Trophoblast cell (in vitro differentiated cells and primary cell): ENCODE measurements around the gene PPM1G.

ENCODE experiments used
- DNase-seq, 2 donors: peaks; one replicate each; pipeline ENCODE4 v3.0.0-alpha.2; 2016
- H2AFZ ChIP-seq: 2 replicates; pipeline ENCODE4 v1.6.1; 2013; ENCODE audit warnings: low read length, moderate library complexity, mild to moderate bottlenecking; ENCODE audit not compliant: insufficient read depth, poor library complexity
- H2AK5ac ChIP-seq: 2 replicates; pipeline ENCODE4 v1.6.1; 2013; ENCODE audit warnings: mild to moderate bottlenecking, low read length
- H2BK120ac ChIP-seq: 2 replicates; pipeline ENCODE4 v1.6.1; 2013; ENCODE audit warnings: low read length, mild to moderate bottlenecking, moderate library complexity; ENCODE audit not compliant: insufficient read depth, poor library complexity
- H2BK12ac ChIP-seq: 2 replicates; pipeline ENCODE4 v1.6.1; 2013; ENCODE audit warnings: mild to moderate bottlenecking, low read length, moderate library complexity
- H2BK5ac ChIP-seq: 2 replicates; pipeline ENCODE4 v1.6.1; 2013; ENCODE audit warnings: low read length, low read depth, moderate library complexity, mild to moderate bottlenecking; ENCODE audit not compliant: poor library complexity
- H3K14ac ChIP-seq: 2 replicates; pipeline ENCODE4 v1.6.1; 2013; ENCODE audit warnings: mild to moderate bottlenecking, low read length
- H3K18ac ChIP-seq: 2 replicates; pipeline ENCODE4 v1.6.1; 2013; ENCODE audit warnings: mild to moderate bottlenecking, low read length
- H3K23ac ChIP-seq: 2 replicates; pipeline ENCODE4 v1.6.1; 2013; ENCODE audit warnings: low read length
- H3K27ac ChIP-seq: 2 replicates; pipeline ENCODE4 v1.5.1; 2013; ENCODE audit warnings: low read depth, mild to moderate bottlenecking, inconsistent platforms, low read length, moderate library complexity
- H3K27me3 ChIP-seq: 2 replicates; pipeline ENCODE4 v1.6.1; 2013; ENCODE audit warnings: inconsistent platforms, mild to moderate bottlenecking, low read length, moderate library complexity; ENCODE audit not compliant: insufficient read depth
- H3K36me3 ChIP-seq, 2 experiments: 1 replicate in 1 of 2; 2 replicates in 1 of 2; pipeline ENCODE4 v1.6.1; 2013; ENCODE audit warnings: low read length in 2 of 2, mild to moderate bottlenecking in 2 of 2, moderate library complexity in 1 of 2; ENCODE audit not compliant: insufficient read depth in 2 of 2, control insufficient read depth in 1 of 2
- H3K4ac ChIP-seq: 2 replicates; pipeline ENCODE4 v1.6.1; 2013; ENCODE audit warnings: low read depth, mild to moderate bottlenecking, low read length, moderate library complexity
- H3K4me1 ChIP-seq, 2 experiments: 1 replicate in 1 of 2; 2 replicates in 1 of 2; pipeline ENCODE4 v1.6.1; 2013; ENCODE audit warnings: low read length in 2 of 2, mild to moderate bottlenecking in 2 of 2, moderate library complexity in 1 of 2; ENCODE audit not compliant: insufficient read depth in 2 of 2, control insufficient read depth in 1 of 2
- H3K4me2 ChIP-seq: 2 replicates; pipeline ENCODE4 v1.6.1; 2013; ENCODE audit warnings: inconsistent platforms, mild to moderate bottlenecking, low read length, moderate library complexity
- H3K4me3 ChIP-seq: 2 replicates; pipeline ENCODE4 v1.5.1; 2013; ENCODE audit warnings: mild to moderate bottlenecking, low read depth, low read length, inconsistent platforms
- H3K79me1 ChIP-seq: one replicate; pipeline ENCODE4 v1.6.1; 2013; ENCODE audit warnings: low read length
- H3K79me2 ChIP-seq: 2 replicates; pipeline ENCODE4 v1.6.1; 2013; ENCODE audit warnings: low read length, mild to moderate bottlenecking; ENCODE audit not compliant: control insufficient read depth, insufficient read depth, poor library complexity
- H3K9ac ChIP-seq: 2 replicates; pipeline ENCODE4 v1.6.1; 2013; ENCODE audit warnings: mild to moderate bottlenecking, low read length
- H3K9me3 ChIP-seq: 2 replicates; pipeline ENCODE4 v1.6.1; 2013; ENCODE audit warnings: low read depth, mild to moderate bottlenecking, control low read depth, inconsistent platforms, low read length; ENCODE audit not compliant: insufficient read depth
- H4K12ac ChIP-seq: 2 replicates; pipeline ENCODE4 v1.6.1; 2013; ENCODE audit warnings: low read depth, mild to moderate bottlenecking, low read length, moderate library complexity
- H4K8ac ChIP-seq: 2 replicates; pipeline ENCODE4 v1.6.1; 2013; ENCODE audit warnings: low read depth, mild to moderate bottlenecking, low read length, moderate library complexity
- H4K91ac ChIP-seq: one replicate; pipeline ENCODE4 v1.6.1; 2013; ENCODE audit warnings: low read depth, mild to moderate bottlenecking, low read length, moderate library complexity
- WGBS: extraction: QIAGEN DNeasy Blood & Tissue Kit; methylation state at CpG from one replicate; pipeline ENCODE4 v1.1.7; 2013; ENCODE audit warnings: missing lambda C conversion rate; ENCODE audit not compliant: insufficient read length, insufficient coverage; ENCODE audit errors: extremely low coverage; 5-methylcytosine and 5-hydroxymethylcytosine counted together

The PPM1G gene

DNA sequence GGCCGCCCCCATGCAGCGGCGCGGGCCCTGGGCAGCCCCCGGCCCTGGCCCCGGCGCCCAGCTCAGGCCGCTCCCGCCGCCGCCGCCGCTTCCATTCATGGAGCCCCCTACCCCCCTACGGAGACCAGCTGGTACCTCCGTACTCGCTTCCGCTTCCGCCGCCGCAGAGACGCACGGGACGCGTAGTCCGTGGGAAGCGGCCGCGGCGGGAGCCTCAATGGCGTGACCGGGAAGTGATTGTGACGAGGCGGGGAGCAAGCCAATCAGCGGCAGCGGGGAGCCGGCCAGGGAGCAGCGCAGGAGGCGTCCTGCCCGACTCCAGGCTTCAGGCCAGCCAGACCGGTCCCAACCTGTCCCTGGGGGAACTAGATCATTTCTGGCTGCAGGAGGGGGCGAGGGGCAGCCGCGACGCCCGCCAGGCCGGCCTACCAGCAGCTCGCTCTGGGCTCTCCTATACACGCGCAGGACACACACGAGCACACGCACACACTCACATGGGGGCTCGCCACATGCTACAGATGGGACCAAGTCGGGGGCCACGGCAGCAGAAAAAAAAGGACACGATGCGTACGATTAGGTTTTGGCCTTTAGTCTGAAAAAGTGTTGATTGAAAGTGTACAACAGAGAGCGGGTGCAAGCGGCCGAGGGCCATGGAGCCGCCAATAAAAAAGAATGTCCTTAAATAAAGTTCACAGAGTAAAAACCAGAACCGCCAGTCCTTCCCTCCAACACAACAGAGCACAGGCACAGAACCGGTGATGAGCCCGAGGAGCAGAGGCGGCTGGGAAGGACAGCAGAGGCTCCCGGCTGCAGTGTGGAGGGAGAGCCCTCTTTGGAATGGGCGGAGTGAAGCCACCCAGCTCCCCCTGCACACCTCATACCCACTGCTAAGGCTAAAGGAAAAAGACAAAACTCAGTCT is 28.5 kb downstream of the PPM1G start, which contains the start of gene ZNF513:
Gene ZNF513, minus strand, starts transcription at position 109 of the 920 bp plus-strand sequence. CDS start 208 bp downstream, outside the sequence.
- Histone ChIP-seq H3K27ac (peak within 1 kb of the TSS; percentile 96), H4K12ac (peak within 1 kb of the TSS; percentile 97), H2AK5ac (peak within 1 kb of the TSS; percentile 88), H3K4ac (peak within 1 kb of the TSS; percentile 93), H3K27me3 (no peaks in the 10 kb centered on the region), H2BK5ac (peak within 1 kb of the TSS; percentile 80), H3K23ac (no peak within 1 kb of the TSS), H3K18ac (peak within 1 kb of the TSS; percentile 93), H3K4me1 (peaks cover 8% of the 10 kb centered on the region in 2 experiments), H2AFZ (peak within 1 kb of the TSS; percentile 71), H3K79me2 (peaks cover 7% of the 10 kb centered on the region), H3K79me1 (peaks cover 12% of the 10 kb centered on the region), H3K14ac (peak within 1 kb of the TSS; percentile 94), H3K4me3 (peak within 1 kb of the TSS; percentile 83), H4K91ac (peak within 1 kb of the TSS; percentile 92), H4K8ac (peak within 1 kb of the TSS; percentile 100), H2BK120ac (peak within 1 kb of the TSS; percentile 90), H3K36me3 (peaks cover 60 to 65% of the 10 kb centered on the region in 2 experiments), H3K4me2 (peak within 1 kb of the TSS; percentile 83), H3K9ac (peak within 1 kb of the TSS; percentile 95), H3K9me3 (no peaks in the 10 kb centered on the region), H2BK12ac (peak within 1 kb of the TSS; percentile 19)
- DNase-seq = peak; percentile 91 to 93
- WGBS = no CpG with 5 or more reads among the region's 67 CpGs

DNA sequence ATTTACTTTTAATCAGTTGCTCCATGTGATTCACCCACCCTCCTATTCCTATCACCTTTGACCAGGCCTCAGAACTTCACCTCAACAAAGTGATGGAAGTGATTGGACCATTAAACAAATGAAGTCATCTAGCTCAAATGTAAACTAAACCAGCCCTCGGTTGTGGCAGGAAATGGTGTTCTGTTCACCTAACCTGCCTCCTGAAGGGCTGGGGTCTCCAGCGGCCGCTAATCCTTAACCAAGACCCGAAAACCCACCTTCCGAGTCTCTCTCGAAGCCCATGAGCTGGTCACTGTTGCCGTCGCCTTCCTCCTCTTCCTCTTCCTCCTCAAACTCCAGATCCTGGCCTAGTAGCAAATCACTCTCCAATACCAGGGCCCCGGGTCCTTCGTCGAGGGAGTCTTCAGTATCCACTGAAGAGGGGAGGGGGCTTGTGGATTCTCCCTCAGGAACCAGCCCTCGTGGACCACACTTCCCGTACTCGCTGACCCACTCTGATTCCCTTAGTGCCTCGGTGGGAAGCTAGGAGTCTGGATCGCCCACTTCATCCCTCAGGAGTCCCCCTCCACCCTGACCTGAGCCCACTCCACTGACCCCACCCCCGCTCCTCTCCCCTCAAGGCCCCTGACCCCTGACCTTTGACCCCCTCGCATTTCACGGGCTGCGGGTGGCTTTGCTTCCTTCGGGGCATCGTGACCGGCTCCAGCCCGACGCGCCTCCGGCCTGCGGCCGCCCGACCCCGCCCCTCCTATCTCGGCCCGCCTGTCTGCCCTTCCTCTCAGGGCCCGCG is 29.4 kb downstream of the PPM1G start:
- H3K27ac ChIP-seq = peak overlapping the region; percentile 96
- no peak overlapping the region for H3K23ac ChIP-seq
- peak overlapping the region; percentile 15 for H2AFZ ChIP-seq
- H4K12ac ChIP-seq = peak overlapping the region; percentile 89
- peak overlapping the region; percentile 93 for H3K4ac ChIP-seq
- H3K36me3 ChIP-seq = peaks cover 67 to 72% of the 10 kb centered on the region in 2 experiments
- peak overlapping the region; percentile 83 for H3K4me3 ChIP-seq
- peak overlapping the region; percentile 80 for H2BK5ac ChIP-seq
- H3K18ac ChIP-seq = peak overlapping the region; percentile 71
- peak overlapping the region; percentile 91 for H3K14ac ChIP-seq
- peak overlapping the region; percentile 88 for H4K91ac ChIP-seq
- peak overlapping the region; percentile 85 for H4K8ac ChIP-seq
- no peaks in the 10 kb centered on the region for H3K27me3 ChIP-seq
- peak in 1 of 2 donors; percentile 10 for DNase-seq
- H3K79me1 ChIP-seq = peaks cover 12% of the 10 kb centered on the region
- H3K9me3 ChIP-seq = no peaks in the 10 kb centered on the region
- WGBS = no CpG with 5 or more reads among the region's 35 CpGs
- peak overlapping the region; percentile 95 for H3K9ac ChIP-seq
- H2BK12ac ChIP-seq = no peak overlapping the region
- peaks cover 7% of the 10 kb centered on the region for H3K79me2 ChIP-seq
- H3K4me1 ChIP-seq = peaks cover 8% of the 10 kb centered on the region in 2 experiments
- H2AK5ac ChIP-seq = peak overlapping the region; percentile 88
- peak overlapping the region; percentile 90 for H2BK120ac ChIP-seq
- peak overlapping the region; percentile 83 for H3K4me2 ChIP-seq

DNA sequence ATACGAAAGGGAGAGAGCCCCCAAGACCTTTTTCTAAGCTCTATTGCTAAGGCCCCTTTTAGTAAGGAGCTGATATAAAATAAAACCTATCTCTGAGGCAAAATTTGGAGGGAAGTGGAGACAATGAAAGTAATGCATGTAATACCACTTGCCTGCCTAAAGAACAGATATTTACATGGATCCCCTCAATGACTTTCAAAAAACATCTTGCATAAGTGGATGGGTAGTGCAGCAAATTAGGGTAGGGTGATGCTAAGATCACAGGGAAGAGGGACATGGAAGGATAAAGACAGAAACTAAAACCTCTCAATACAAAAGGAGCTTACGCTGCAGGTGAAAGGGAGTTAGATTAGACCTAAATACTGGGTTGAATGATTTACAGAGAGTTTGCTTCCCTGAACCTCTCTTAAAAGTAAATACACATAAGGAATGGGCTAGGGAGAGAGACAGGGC is 30.0 kb downstream of the PPM1G start:
- H3K4me2 ChIP-seq = peak overlapping the region; percentile 83
- no peak overlapping the region for H2BK5ac ChIP-seq
- H3K18ac ChIP-seq = no peak overlapping the region
- H2AFZ ChIP-seq = no peak overlapping the region
- no peak overlapping the region for H3K14ac ChIP-seq
- H2BK120ac ChIP-seq = no peak overlapping the region
- no CpG with 5 or more reads among the region's 2 CpGs for WGBS
- peak overlapping the region; percentile 95 for H3K9ac ChIP-seq
- no peak overlapping the region for H3K23ac ChIP-seq
- peaks cover 66 to 72% of the 10 kb centered on the region in 2 experiments for H3K36me3 ChIP-seq
- no peak overlapping the region for H4K91ac ChIP-seq
- H2BK12ac ChIP-seq = no peak overlapping the region
- H3K4me3 ChIP-seq = no peak overlapping the region
- H3K27me3 ChIP-seq = no peaks in the 10 kb centered on the region
- H3K9me3 ChIP-seq = no peaks in the 10 kb centered on the region
- DNase-seq = no peak
- no peak overlapping the region for H4K8ac ChIP-seq
- H3K27ac ChIP-seq = peak overlapping the region; percentile 96
- peaks cover 8% of the 10 kb centered on the region in 2 experiments for H3K4me1 ChIP-seq
- peaks cover 12% of the 10 kb centered on the region for H3K79me1 ChIP-seq
- H4K12ac ChIP-seq = no peak overlapping the region
- H2AK5ac ChIP-seq = no peak overlapping the region
- peak overlapping the region; percentile 93 for H3K4ac ChIP-seq
- H3K79me2 ChIP-seq = peaks cover 7% of the 10 kb centered on the region

DNA sequence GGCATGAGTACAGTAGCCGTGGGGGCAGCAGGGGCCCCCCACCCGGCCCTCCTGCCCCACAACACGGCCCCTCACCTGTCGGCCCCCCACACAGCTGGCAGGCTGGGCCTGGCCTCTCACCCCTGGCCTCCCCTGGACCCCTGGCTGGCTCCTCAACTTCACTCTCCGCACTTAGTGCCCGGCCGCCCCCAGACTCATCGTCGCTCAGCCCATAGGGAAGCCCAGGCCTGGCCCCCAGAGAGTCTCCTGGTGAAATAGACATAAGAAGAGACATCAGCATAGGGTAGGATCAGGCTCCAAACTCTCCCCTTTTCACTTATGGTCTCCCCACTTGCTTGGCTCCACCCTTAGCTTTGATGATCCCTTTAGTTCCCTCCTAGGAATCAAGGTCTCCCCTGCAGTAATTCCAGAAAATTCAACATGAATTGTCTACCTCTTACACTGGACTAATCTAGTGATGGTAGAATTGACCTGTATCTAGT is 30.5 kb downstream of the PPM1G start:
- Histone ChIP-seq H2AK5ac (no peak overlapping the region), H4K12ac (no peak overlapping the region), H3K4me3 (no peak overlapping the region), H3K27me3 (no peaks in the 10 kb centered on the region), H3K27ac (no peak overlapping the region), H2BK120ac (no peak overlapping the region), H3K9ac (no peak overlapping the region), H3K4me1 (peaks cover 8% of the 10 kb centered on the region in 2 experiments), H2BK5ac (no peak overlapping the region), H3K79me2 (peaks cover 7% of the 10 kb centered on the region), H3K36me3 (peaks cover 66 to 72% of the 10 kb centered on the region in 2 experiments), H3K23ac (no peak overlapping the region), H2BK12ac (no peak overlapping the region), H2AFZ (no peak overlapping the region), H4K8ac (no peak overlapping the region), H3K9me3 (no peaks in the 10 kb centered on the region), H3K4ac (peak overlapping the region; percentile 7), H3K79me1 (peaks cover 12% of the 10 kb centered on the region), H4K91ac (no peak overlapping the region), H3K18ac (no peak overlapping the region), H3K4me2 (peak overlapping the region; percentile 83), H3K14ac (no peak overlapping the region)
- WGBS = no CpG with 5 or more reads among the region's 9 CpGs
- DNase-seq = no peak
